Measurements from ENCODE around the gene SLIT3. TPM values are rescaled to one million over a fixed set of nuclear protein-coding genes. Genes with fewer than 3 reads are reported as not detected.
A peak's percentile ranks its signal among the peaks of the same experiment; 100 is the strongest.

SLIT3 gene
- total RNA-seq, 4 donors from 2014 or later = 0.97 to 6.1 (median 3.4) TPM

DNA sequence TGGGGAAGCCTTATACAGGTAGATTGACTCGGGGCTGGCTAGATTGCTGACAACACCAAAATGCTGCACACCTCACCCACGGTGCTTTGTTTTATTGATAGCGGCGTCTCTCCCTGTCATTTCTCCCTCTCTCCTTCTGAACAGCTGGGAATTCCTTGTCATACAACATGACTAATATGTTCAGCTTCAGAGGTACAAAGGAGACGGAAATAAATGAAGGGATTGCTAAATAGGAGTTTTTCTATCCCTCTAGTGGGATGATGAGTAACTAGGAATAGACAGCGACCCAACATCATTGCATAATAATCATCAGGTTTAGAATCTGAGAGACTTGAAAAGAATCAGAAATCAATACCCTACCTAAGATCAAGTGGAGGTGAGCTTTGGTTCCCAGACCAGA, 384.1 kb downstream of the SLIT3 start:
- Histone ChIP-seq H3K36me3 (no peaks in the 10 kb centered on the region), H3K27ac (peak overlapping the region in 2 of 4 donors; percentile 10 to 12), H3K4me3 (no peak overlapping the region), H3K4me1 (peaks cover 0 to 6% of the 10 kb centered on the region in 2 donors), H3K9me3 (no peaks in the 10 kb centered on the region), H3K27me3 (peaks cover 0 to 5% (median 4%) of the 10 kb centered on the region in 3 donors)
- DNase-seq (no peak), ATAC-seq (peak; percentile 73 to 84)
- in situ Hi-C loops (cut with MboI; ENCODE audit: low sequenced_read_pairs in 4 of 4) = no loop called here
- intact Hi-C loops (cut with DNase I; ENCODE audit: low total_unique reads) = no loop called here
- no peak for TF ChIP-seq POLR2A (IDR thresholded peaks at IDR 0.05)
- TF ChIP-seq, protein P1, sequence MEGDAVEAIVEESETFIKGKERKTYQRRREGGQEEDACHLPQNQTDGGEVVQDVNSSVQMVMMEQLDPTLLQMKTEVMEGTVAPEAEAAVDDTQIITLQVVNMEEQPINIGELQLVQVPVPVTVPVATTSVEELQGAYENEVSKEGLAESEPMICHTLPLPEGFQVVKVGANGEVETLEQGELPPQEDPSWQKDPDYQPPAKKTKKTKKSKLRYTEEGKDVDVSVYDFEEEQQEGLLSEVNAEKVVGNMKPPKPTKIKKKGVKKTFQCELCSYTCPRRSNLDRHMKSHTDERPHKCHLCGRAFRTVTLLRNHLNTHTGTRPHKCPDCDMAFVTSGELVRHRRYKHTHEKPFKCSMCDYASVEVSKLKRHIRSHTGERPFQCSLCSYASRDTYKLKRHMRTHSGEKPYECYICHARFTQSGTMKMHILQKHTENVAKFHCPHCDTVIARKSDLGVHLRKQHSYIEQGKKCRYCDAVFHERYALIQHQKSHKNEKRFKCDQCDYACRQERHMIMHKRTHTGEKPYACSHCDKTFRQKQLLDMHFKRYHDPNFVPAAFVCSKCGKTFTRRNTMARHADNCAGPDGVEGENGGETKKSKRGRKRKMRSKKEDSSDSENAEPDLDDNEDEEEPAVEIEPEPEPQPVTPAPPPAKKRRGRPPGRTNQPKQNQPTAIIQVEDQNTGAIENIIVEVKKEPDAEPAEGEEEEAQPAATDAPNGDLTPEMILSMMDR (IDR thresholded peaks at IDR 0.05 in 4 of 5, conservative IDR thresholded peaks at IDR 0.05 in 1 of 5) = no peak

DNA sequence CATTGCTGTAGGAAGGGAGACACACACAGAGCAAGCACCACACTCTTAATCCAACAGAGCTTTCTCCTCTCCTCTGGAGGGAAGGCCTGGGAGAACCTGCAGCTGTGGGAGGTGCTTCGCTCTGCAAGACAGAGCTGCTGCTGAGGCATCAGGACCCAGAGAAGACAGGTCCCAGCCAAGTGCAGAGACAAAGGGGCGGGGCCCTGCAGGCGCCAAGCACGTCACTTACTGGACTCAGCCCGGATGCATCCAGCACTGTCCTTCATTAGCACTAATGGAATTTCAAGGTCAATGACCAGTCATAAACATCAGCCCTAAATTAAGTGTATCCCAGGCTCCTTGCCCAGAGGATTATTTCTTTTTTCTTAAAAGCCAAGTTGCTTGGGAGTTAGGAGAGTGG, 384.7 kb downstream of the SLIT3 start:
- no peaks in the 10 kb centered on the region for H3K36me3 ChIP-seq
- H3K9me3 ChIP-seq = no peaks in the 10 kb centered on the region
- DNase-seq (peak in 1 of 2 donors; percentile 16), ATAC-seq (peak; percentile 33 to 56)
- peak overlapping the region in 1 of 4 donors; percentile 12 for H3K27ac ChIP-seq
- peaks cover 0 to 6% of the 10 kb centered on the region in 2 donors for H3K4me1 ChIP-seq
- no peak overlapping the region for H3K4me3 ChIP-seq
- peaks cover 0 to 4% (median 2%) of the 10 kb centered on the region in 3 donors for H3K27me3 ChIP-seq
- intact Hi-C loops (cut with DNase I; ENCODE audit: low total_unique reads) = no loop called here
- in situ Hi-C loops (cut with MboI; ENCODE audit: low sequenced_read_pairs in 4 of 4) = no loop called here
- no peak for TF ChIP-seq POLR2A (IDR thresholded peaks at IDR 0.05)
- TF ChIP-seq, protein P1 (IDR thresholded peaks at IDR 0.05 in 4 of 5, conservative IDR thresholded peaks at IDR 0.05 in 1 of 5) = no peak

DNA sequence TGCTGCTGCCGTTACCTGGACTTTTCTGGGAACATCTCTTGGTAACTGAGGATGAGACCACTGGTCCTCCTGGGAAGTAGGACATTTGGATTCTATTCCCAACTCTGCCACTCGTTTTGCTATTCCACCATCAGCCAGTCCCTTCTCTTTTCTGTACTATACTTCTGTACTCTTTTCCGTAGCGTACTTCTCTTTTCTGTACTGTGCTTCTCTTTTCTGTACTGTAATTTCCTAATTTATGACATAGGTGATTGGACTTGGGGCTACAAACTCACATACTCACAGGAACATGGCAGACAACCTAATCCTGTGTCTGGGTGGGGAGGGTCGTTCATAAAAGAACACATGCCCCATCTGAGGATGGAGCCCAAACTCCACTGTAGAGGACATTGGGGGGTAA, 386.4 kb downstream of the SLIT3 start:
- H3K27ac ChIP-seq = no peak overlapping the region
- intact Hi-C loops (cut with DNase I; ENCODE audit: low total_unique reads) (no loop called here), in situ Hi-C loops (cut with MboI; ENCODE audit: low sequenced_read_pairs in 4 of 4) (no loop called here)
- H3K9me3 ChIP-seq = no peaks in the 10 kb centered on the region
- no peaks in the 10 kb centered on the region for H3K36me3 ChIP-seq
- peaks cover 0 to 6% of the 10 kb centered on the region in 2 donors for H3K4me1 ChIP-seq
- DNase-seq (no peak), ATAC-seq (no peak)
- H3K4me3 ChIP-seq = no peak overlapping the region
- no peak for TF ChIP-seq POLR2A (IDR thresholded peaks at IDR 0.05)
- TF ChIP-seq, protein P1 (IDR thresholded peaks at IDR 0.05 in 4 of 5, conservative IDR thresholded peaks at IDR 0.05 in 1 of 5) = no peak
- no peaks in the 10 kb centered on the region for H3K27me3 ChIP-seq

DNA sequence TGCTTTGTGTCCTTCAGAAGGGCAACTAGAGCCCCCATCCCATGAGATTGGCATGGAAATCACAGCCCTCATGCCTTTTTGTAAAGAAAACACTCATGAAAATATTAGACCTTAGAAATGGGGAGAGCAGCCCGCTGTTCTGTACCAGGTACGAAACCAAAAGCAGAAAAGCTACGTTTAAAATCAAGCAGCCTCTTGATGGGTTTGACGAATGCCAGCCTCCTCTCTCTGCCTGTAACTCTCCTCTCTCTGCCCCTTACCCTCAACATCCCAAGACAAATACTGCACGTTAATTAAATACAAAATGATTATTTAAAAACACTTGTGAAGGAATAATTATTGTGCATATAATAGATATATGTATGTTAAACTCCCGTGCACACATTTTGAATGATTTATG, 390.1 kb downstream of the SLIT3 start:
- intact Hi-C loops (cut with DNase I; ENCODE audit: low total_unique reads) = no loop called here
- H3K9me3 ChIP-seq = no peaks in the 10 kb centered on the region
- no peak for TF ChIP-seq POLR2A (IDR thresholded peaks at IDR 0.05)
- TF ChIP-seq, protein P1 (IDR thresholded peaks at IDR 0.05 in 4 of 5, conservative IDR thresholded peaks at IDR 0.05 in 1 of 5) = no peak
- DNase-seq = no peak
- H3K27me3 ChIP-seq = no peaks in the 10 kb centered on the region
- H3K4me1 ChIP-seq = no peaks in the 10 kb centered on the region
- H3K27ac ChIP-seq = no peak overlapping the region
- ATAC-seq = no peak
- no peak overlapping the region for H3K4me3 ChIP-seq
- H3K36me3 ChIP-seq = no peaks in the 10 kb centered on the region
- in situ Hi-C loops (cut with MboI; ENCODE audit: low sequenced_read_pairs in 4 of 4) = no loop called here

DNA sequence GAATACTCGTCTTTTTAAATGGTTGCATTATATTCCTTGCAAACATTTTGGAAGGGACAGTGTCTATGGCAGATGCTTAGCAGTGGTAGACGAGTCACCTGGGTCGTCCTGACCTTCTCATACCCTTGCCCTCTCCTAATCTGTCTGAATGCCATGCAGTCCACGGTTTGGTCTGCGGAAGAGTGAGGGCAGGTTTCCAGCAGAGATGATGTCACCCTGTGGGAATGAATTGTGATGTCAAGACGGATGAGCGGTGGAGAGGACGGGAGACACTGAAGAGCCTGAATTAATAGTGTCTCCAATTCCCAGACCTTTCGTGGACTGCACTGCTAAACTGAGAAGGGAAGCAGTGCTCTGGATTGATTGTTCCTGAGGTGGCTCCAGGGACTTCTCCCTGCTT, 392.7 kb downstream of the SLIT3 start:
- no peaks in the 10 kb centered on the region for H3K36me3 ChIP-seq
- no peak for DNase-seq
- intact Hi-C loops (cut with DNase I; ENCODE audit: low total_unique reads) (no loop called here), in situ Hi-C loops (cut with MboI; ENCODE audit: low sequenced_read_pairs in 4 of 4) (no loop called here)
- H3K27ac ChIP-seq = no peak overlapping the region
- H3K27me3 ChIP-seq = no peaks in the 10 kb centered on the region
- TF ChIP-seq, protein P1 (IDR thresholded peaks at IDR 0.05 in 4 of 5, conservative IDR thresholded peaks at IDR 0.05 in 1 of 5) = no peak
- no peak for TF ChIP-seq POLR2A (IDR thresholded peaks at IDR 0.05)
- no peaks in the 10 kb centered on the region for H3K4me1 ChIP-seq
- ATAC-seq = no peak
- H3K4me3 ChIP-seq = no peak overlapping the region
- H3K9me3 ChIP-seq = no peaks in the 10 kb centered on the region

Measured in gastrocnemius medialis (tissue), 4 donors.